Ishikawa (cell line): Measurements from ENCODE around the gene ILRUN.

Source experiments
- CEBPB ChIP-seq: IDR thresholded peaks from 2 replicates; pipeline ENCODE4 v1.6.1; 2012
- CREB1 ChIP-seq: IDR thresholded peaks from 2 replicates; pipeline ENCODE4 v1.6.1; 2012; ENCODE audit warnings: low read depth
- EGR1 ChIP-seq: IDR thresholded peaks from 2 replicates; pipeline ENCODE4 v1.6.1; 2012
- EP300 ChIP-seq: IDR thresholded peaks from 2 replicates; pipeline ENCODE4 v1.6.1; 2012; ENCODE audit warnings: borderline replicate concordance
- FOXM1 ChIP-seq: IDR thresholded peaks from 2 replicates; pipeline ENCODE4 v1.6.1; 2012; ENCODE audit warnings: low read depth, borderline replicate concordance
- NFIC ChIP-seq: IDR thresholded peaks from 2 replicates; pipeline ENCODE4 v1.6.1; 2012
- RAD21 ChIP-seq: IDR thresholded peaks from 2 replicates; pipeline ENCODE4 v1.6.1; 2012; ENCODE audit warnings: low read depth
- REST ChIP-seq: IDR thresholded peaks from 2 replicates; pipeline ENCODE4 v1.6.1; 2012; ENCODE audit warnings: low read depth, mild to moderate bottlenecking
- TAF1 ChIP-seq: IDR thresholded peaks from 2 replicates; pipeline ENCODE4 v1.6.1; 2012; ENCODE audit warnings: low read depth, mild to moderate bottlenecking
- TCF12 ChIP-seq: IDR thresholded peaks from 2 replicates; pipeline ENCODE4 v1.6.1; 2012; ENCODE audit warnings: low read depth
- TEAD4 ChIP-seq: IDR thresholded peaks from 2 replicates; pipeline ENCODE4 v1.6.1; 2012
- USF1 ChIP-seq: IDR thresholded peaks from 2 replicates; pipeline ENCODE4 v1.6.1; 2012
- YY1 ChIP-seq: IDR thresholded peaks from 2 replicates; pipeline ENCODE4 v1.6.1; 2012; ENCODE audit warnings: low read depth
- ZBTB7A ChIP-seq: IDR thresholded peaks from 2 replicates; pipeline ENCODE4 v1.6.1; 2012; ENCODE audit warnings: low read depth
- TF ChIP-seq, protein P1 (sequence below): IDR thresholded peaks from 2 replicates; pipeline ENCODE4 v1.6.1; 2012

ILRUN gene

GRCh38 chr6:34667481-34668238 is 28.9 kb downstream of the ILRUN start:
- TF ChIP-seq NFIC (no peak), FOXM1 (no peak), CREB1 (no peak), TEAD4 (no peak), YY1 (no peak), TAF1 (no peak), EP300 (no peak)

GRCh38 chr6:34665019-34665418 is 31.5 kb downstream of the ILRUN start:
- TF ChIP-seq FOXM1 = no peak
- no peak for TF ChIP-seq CEBPB
- no peak for TF ChIP-seq TCF12
- no peak for TF ChIP-seq RAD21
- TF ChIP-seq EP300 = no peak
- no peak for TF ChIP-seq REST
- no peak for TF ChIP-seq USF1
- TF ChIP-seq YY1 = no peak
- no peak for TF ChIP-seq TAF1
- TF ChIP-seq, protein P1, sequence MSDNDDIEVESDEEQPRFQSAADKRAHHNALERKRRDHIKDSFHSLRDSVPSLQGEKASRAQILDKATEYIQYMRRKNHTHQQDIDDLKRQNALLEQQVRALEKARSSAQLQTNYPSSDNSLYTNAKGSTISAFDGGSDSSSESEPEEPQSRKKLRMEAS = no peak
- no peak for TF ChIP-seq NFIC
- TF ChIP-seq ZBTB7A = no peak
- no peak for TF ChIP-seq TEAD4
- TF ChIP-seq CREB1 = no peak

GRCh38 chr6:34664256-34664971 is 32.2 kb downstream of the ILRUN start:
- no peak for TF ChIP-seq EGR1
- TF ChIP-seq REST = no peak
- no peak for TF ChIP-seq FOXM1

DNA sequence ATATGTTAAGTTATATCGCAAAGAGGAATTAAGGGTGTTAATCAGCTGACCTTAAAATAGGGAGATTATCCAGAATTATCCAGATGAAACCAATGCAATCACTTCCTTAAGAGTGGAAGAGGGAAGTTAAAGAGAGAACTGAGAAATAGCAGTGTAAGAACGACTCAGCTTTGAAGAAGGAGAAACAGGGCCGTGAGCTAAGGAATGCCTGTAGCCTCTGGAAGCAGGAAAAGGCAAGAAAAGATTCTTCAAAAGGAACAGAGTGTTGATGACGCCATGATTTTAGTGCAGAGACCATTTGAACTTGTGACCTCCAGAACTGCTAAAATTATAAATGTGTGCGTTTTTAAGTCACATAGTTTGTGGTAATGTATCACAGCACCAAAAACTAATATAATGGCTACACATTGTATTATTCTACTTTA is 32.7 kb downstream of the ILRUN start:
- TF ChIP-seq YY1 (no peak), TCF12 (no peak), CREB1 (no peak), TEAD4 (no peak), RAD21 (no peak), TAF1 (no peak), ZBTB7A (no peak), EP300 (no peak), USF1 (no peak), NFIC (no peak), CEBPB (no peak), REST (no peak), FOXM1 (no peak), EGR1 (no peak)
- TF ChIP-seq, protein P1 = no peak
